ENCODE measurements around the gene LRRC31.

LRRC31 gene

GRCh38 chr3:169869484-169870220 lies at the start of gene LRRC31:
LRRC31 (minus strand) TSS chr3:169869935; CDS start chr3:169869807, 128 bp downstream.
- DNase-seq = no peak

GRCh38 chr3:169914321-169914720 lies 44.6 kb upstream of the LRRC31 start:
- no peak for DNase-seq

- DNase-seq = no peak
Measured at GRCh38 chr3:169913323-169913722, 43.6 kb upstream of the LRRC31 start.

GRCh38 chr3:169911272-169911671 lies 41.5 kb upstream of the LRRC31 start, which contains the start of gene SAMD7:
SAMD7 (plus strand) TSS chr3:169911572; CDS start chr3:169919499, 7,927 bp downstream.
- no peak for DNase-seq

- no peak for DNase-seq
Measured at GRCh38 chr3:169907944-169908343, 38.2 kb upstream of the LRRC31 start.

GRCh38 chr3:169907476-169907875 lies 37.7 kb upstream of the LRRC31 start:
- no peak for DNase-seq

GRCh38 chr3:169905404-169905803 lies 35.7 kb upstream of the LRRC31 start:
- DNase-seq = no peak

- DNase-seq = no peak
Measured at GRCh38 chr3:169901453-169901852, 31.7 kb upstream of the LRRC31 start.

- no peak for DNase-seq
Measured at GRCh38 chr3:169897284-169897683, 27.5 kb upstream of the LRRC31 start.

- no peak for DNase-seq
Measured at GRCh38 chr3:169895072-169895471, 25.3 kb upstream of the LRRC31 start.

- no peak for DNase-seq
Measured at GRCh38 chr3:169894110-169894509, 24.4 kb upstream of the LRRC31 start.

- DNase-seq = no peak
Measured at GRCh38 chr3:169891886-169892285, 22.2 kb upstream of the LRRC31 start.

GRCh38 chr3:169886671-169887070 lies 16.9 kb upstream of the LRRC31 start:
- no peak for DNase-seq

- DNase-seq = no peak
Measured at GRCh38 chr3:169880576-169881250, 11.0 kb upstream of the LRRC31 start.

GRCh38 chr3:169879845-169880575 lies 10.3 kb upstream of the LRRC31 start:
- DNase-seq = no peak

GRCh38 chr3:169879013-169879557 lies 9.3 kb upstream of the LRRC31 start:
- no peak for DNase-seq

- DNase-seq = no peak
Measured at GRCh38 chr3:169871129-169871886, 1.6 kb upstream of the LRRC31 start.

GRCh38 chr3:169868369-169868768 lies 1.4 kb downstream of the LRRC31 start:
- no peak for DNase-seq

GRCh38 chr3:169867584-169868210 lies 2.0 kb downstream of the LRRC31 start:
- no peak for DNase-seq

- no peak for DNase-seq
Measured at GRCh38 chr3:169865176-169865767, 4.5 kb downstream of the LRRC31 start.

- no peak for DNase-seq
Measured at GRCh38 chr3:169864270-169864669, 5.5 kb downstream of the LRRC31 start.

GRCh38 chr3:169863458-169863899 lies 6.3 kb downstream of the LRRC31 start:
- DNase-seq = peak; percentile 65 to 76

All from stimulated activated CD4-positive, alpha-beta T cell treated with anti-CD3 and anti-CD28 coated beads, Interleukin-2, amount 100 ng/mL, for 48 hours (primary cell).